Activated T-helper 17 cell treated with anti-CD3 and anti-CD28 coated beads, Interleukin-2, amount 50 U/mL, for 72 hours (primary cell): ENCODE data around the gene TUBA3D. TPM values are rescaled to one million over a fixed set of nuclear protein-coding genes. Genes with fewer than 3 reads are reported as not detected.
"Not testable (repeated sequence)": the region's sequence is repeated elsewhere in the genome, so short reads cannot be mapped to it uniquely, and the experiment has no call there.

Experiments
- ATAC-seq: fragments of 150-1000 bp; cut with Tn5 transposase; replicated peaks from 2 replicates; pipeline ENCODE4 v1.10.0; 2021; ENCODE audit warnings: mild to moderate bottlenecking, moderate library complexity
- H3K27ac Mint-ChIP-seq: one replicate; pipeline ENCODE4 v1.8.0; 2022; ENCODE audit warnings: mixed read lengths
- H3K27me3 Mint-ChIP-seq: one replicate; pipeline ENCODE4 v1.8.0; 2022; ENCODE audit warnings: mixed read lengths
- H3K36me3 Mint-ChIP-seq: one replicate; pipeline ENCODE4 v1.8.0; 2022; ENCODE audit warnings: low read depth, mild to moderate bottlenecking, mixed read lengths
- H3K4me1 Mint-ChIP-seq: one replicate; pipeline ENCODE4 v1.8.0; 2022; ENCODE audit warnings: mixed read lengths
- H3K4me3 Mint-ChIP-seq: one replicate; pipeline ENCODE4 v1.8.0; 2022; ENCODE audit warnings: mild to moderate bottlenecking, mixed read lengths
- H3K9me3 Mint-ChIP-seq: one replicate; pipeline ENCODE4 v1.8.0; 2022; ENCODE audit warnings: mixed read lengths
- total RNA-seq, 2 donors: library from RNA; stranded (reverse); gene quantifications; one replicate each; pipeline ENCODE4 v1.2.3, GENCODE V29; 2022

Gene TUBA3D
- total RNA-seq, 2 donors from 2014 or later, result not detected

DNA sequence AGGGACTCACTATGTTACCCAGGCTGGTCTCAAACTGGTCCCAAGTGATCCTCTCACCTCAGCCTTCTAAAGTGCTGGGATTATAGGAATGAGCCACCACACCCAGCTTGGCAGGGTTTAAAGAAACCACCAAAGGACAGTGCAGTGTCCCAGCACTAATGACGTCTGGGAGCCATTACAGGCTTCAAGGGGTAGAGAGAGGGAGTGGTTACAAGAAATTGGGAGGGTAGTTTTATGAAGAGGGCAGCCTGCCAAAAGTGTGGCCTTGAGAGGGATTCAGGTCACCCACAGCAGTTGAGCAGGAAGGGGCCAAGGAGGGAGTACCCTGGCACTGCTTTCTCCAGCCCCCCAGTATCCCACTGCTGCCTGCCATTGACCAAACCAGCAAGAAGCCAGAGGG lies 1.3 kb downstream of the TUBA3D start:
- H3K36me3 Mint-ChIP-seq, H3K27ac Mint-ChIP-seq, H3K9me3 Mint-ChIP-seq, ATAC-seq, H3K27me3 Mint-ChIP-seq, H3K4me3 Mint-ChIP-seq, H3K4me1 Mint-ChIP-seq: not testable (repeated sequence)

DNA sequence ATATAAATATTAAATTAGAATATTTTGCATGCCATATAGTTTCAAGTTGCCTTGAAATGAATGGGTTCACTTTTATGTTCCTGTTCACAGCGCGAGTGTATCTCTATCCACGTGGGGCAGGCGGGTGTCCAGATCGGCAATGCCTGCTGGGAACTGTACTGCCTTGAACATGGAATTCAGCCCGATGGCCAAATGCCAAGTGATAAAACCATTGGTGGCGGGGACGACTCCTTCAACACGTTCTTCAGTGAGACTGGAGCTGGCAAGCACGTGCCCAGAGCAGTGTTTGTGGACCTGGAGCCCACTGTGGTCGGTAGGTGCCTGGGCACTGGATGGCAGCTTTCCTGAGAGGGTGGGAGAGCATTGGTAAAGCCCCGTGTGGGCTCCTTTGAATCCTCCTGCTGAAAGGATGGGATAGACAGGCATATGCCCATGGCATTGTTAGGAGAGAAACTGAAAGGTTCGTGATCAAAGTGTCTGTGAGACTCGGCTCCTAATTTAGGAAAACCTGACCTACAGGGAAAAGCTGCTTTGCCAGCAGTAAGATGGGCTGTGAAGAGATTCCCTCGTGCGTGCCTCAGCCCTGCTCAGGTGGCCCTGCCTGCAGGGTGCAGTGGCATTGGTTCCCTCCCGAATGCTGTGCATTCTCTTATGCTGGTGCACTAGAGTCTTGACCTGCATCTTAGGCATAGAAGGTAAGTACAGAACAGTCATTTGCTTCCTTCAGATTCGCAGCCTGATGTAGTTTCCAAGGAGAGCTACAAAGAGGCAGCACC lies 2.3 kb downstream of the TUBA3D start:
- not testable (repeated sequence) for H3K27ac Mint-ChIP-seq, H3K27me3 Mint-ChIP-seq, H3K9me3 Mint-ChIP-seq, H3K36me3 Mint-ChIP-seq, H3K4me1 Mint-ChIP-seq, H3K4me3 Mint-ChIP-seq, ATAC-seq

DNA sequence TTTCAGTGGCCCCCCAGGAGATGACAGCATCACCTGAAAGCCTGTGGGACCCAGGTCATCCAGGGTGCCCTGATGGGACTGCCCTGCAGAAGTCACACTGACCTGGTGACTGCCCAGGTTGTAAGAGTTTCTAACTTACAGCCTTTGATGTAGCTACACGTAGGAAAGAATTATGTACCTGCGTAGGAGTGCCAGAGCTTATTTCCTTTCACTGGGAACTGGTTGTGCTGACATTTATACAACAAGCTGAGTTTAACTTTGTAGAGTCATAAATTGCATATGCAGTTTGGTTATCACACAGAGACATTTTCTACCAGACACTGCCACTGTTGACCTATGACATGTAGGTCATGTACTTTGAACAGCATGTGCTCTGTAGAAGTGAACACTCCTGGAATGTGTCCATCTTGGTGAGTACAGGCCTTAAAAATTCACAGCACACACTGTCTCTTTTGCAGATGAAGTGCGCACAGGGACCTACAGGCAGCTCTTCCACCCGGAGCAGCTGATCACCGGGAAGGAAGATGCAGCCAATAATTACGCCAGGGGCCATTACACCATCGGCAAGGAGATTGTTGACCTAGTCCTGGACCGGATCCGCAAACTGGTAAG lies 3.0 kb downstream of the TUBA3D start:
- H3K27ac Mint-ChIP-seq, H3K4me1 Mint-ChIP-seq, H3K27me3 Mint-ChIP-seq, H3K4me3 Mint-ChIP-seq, H3K36me3 Mint-ChIP-seq, H3K9me3 Mint-ChIP-seq: not testable (repeated sequence)
- ATAC-seq, result peak; percentile 12

DNA sequence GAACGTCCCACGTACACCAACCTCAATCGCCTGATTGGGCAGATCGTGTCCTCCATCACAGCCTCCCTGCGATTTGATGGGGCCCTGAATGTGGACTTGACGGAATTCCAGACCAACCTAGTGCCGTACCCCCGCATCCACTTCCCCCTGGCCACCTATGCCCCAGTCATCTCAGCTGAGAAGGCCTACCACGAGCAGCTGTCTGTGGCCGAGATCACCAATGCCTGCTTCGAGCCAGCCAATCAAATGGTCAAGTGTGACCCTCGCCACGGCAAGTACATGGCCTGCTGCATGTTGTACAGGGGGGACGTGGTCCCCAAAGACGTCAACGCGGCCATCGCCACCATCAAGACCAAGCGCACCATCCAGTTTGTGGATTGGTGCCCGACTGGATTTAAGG lies 4.4 kb downstream of the TUBA3D start:
- H3K36me3 Mint-ChIP-seq, H3K9me3 Mint-ChIP-seq, H3K4me1 Mint-ChIP-seq, H3K4me3 Mint-ChIP-seq, H3K27ac Mint-ChIP-seq, ATAC-seq, H3K27me3 Mint-ChIP-seq: not testable (repeated sequence)

DNA sequence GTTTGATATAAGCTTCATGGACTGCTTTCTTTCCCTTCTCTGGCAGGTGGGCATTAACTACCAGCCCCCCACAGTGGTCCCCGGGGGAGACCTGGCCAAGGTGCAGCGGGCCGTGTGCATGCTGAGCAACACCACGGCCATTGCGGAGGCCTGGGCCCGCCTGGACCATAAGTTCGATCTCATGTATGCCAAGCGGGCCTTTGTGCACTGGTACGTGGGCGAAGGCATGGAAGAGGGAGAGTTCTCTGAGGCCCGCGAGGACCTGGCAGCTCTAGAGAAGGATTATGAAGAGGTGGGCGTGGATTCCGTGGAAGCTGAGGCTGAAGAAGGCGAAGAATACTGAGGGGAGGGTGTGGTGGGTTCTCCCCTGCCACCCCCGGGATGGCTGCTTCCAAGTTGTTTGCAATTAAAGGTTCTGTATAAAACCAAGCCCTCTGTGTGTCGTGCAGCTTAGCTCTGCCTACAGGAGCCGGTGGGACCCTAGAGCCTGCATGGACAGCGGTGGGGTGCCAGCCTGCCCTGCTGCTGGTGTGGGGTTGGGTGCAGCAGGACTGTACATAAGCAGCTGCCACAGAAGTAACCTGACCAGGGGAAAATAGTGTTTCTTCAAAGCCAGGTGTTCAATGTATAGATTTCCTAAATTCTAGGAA lies 6.7 kb downstream of the TUBA3D start:
- H3K4me1 Mint-ChIP-seq, H3K27ac Mint-ChIP-seq, ATAC-seq, H3K27me3 Mint-ChIP-seq, H3K4me3 Mint-ChIP-seq, H3K9me3 Mint-ChIP-seq: not testable (repeated sequence)
- peaks cover 21% of the 10 kb centered on the region for H3K36me3 Mint-ChIP-seq

DNA sequence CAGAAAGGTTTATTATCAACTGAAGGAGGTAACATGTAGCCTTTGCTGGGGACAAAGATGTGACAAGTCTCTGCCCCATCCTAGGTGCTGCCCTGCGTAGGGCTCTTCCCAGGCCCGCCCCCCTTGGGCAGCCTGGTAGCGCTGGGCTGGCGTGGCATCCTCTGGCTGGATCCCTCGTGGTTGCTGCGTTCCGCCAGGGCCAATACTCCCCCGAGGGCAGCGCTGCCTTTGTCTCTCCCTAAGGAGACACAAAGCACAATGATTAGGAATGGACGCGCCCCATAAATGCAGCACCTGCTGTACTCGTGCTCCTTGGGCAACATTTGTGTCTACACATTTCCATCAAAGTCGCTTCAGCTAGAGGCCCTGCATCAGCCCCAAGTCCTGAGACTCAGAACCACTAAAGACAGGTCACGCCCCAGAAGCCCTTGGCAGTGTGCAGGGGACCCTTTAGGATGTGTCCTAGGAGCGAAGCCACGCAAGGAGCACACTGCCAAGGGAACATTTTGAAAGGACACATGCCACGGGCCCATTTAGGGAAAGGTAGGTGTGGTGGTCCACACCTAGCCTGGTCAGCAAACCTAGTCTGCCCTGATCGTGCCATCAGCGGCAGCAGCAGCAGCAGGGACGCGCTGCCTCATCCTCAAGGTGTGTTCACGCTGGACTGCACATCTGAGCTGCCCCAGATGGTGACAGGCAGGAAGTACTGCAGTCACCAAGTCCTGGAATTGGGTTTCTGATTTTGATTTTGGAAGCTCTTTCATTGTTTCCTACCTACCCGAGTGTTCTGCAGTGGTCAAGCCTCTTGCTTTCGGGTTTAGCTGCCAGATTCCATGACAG lies 8.3 kb downstream of the TUBA3D start:
- not testable (repeated sequence) for H3K27ac Mint-ChIP-seq, H3K9me3 Mint-ChIP-seq, H3K27me3 Mint-ChIP-seq, H3K4me1 Mint-ChIP-seq, ATAC-seq, H3K4me3 Mint-ChIP-seq
- H3K36me3 Mint-ChIP-seq, result peaks cover 37% of the 10 kb centered on the region

DNA sequence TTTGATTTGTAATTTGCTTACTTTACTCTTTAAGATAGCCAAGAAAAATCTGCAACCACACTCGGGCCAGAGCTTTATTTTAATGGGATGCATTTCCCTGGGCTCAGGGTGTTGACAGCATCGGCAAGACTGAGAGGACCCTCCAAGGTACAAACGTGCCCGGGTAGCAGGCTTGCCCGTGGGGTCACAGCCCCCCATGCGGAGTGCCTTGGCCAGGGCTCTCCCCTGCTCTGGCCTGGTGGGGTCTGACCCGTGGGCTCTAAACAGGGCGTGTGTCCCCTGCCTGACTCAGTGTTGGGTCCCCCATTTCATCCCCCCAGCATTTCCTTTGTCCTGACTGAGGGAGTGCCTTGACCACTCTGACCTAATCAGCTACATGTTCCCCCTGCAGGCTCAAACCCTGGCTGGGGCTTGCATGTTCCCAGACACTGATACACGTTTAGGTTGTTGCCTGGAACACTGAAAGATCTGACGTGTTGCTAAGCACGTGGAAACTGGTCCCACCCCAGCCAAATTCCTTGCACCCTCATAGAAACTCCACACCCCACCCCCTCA lies 9.1 kb downstream of the TUBA3D start:
- not testable (repeated sequence) for H3K4me3 Mint-ChIP-seq, ATAC-seq, H3K27me3 Mint-ChIP-seq, H3K4me1 Mint-ChIP-seq, H3K27ac Mint-ChIP-seq, H3K9me3 Mint-ChIP-seq
- H3K36me3 Mint-ChIP-seq, result peaks cover 40% of the 10 kb centered on the region

DNA sequence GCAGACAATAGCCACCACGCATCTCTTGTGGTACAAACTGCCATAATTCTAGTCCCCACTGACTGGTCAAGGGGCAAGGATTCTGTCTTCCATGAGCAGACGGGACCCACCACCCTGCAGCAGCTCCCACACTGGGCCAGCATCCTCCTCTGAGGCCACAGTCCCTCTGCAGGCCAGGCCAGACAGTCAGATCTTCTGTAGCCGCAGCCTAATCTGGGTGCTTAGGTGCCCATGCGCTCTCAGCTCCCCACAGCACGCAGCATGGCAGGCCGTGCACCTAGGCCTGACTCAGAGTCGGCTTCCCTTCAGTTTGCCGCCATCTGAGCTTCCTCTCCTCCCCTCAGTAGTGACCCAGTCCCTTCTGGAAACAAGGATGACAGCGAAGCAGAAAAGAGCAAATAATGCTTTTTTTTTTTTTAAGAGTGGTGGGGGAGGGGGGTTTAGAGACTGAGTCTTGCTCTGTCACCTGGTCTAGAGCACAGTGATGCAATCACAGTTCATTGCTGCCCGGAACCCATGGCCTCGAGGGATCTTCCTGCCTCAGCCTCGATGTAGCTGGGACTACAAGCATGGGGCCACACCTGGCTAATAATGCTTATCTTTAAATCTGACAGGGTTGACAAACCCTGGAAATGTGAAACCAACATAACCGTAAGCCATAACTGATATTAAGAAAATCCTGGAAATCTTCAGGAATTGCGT lies 10.4 kb downstream of the TUBA3D start:
- peaks cover 54% of the 10 kb centered on the region for H3K36me3 Mint-ChIP-seq

DNA sequence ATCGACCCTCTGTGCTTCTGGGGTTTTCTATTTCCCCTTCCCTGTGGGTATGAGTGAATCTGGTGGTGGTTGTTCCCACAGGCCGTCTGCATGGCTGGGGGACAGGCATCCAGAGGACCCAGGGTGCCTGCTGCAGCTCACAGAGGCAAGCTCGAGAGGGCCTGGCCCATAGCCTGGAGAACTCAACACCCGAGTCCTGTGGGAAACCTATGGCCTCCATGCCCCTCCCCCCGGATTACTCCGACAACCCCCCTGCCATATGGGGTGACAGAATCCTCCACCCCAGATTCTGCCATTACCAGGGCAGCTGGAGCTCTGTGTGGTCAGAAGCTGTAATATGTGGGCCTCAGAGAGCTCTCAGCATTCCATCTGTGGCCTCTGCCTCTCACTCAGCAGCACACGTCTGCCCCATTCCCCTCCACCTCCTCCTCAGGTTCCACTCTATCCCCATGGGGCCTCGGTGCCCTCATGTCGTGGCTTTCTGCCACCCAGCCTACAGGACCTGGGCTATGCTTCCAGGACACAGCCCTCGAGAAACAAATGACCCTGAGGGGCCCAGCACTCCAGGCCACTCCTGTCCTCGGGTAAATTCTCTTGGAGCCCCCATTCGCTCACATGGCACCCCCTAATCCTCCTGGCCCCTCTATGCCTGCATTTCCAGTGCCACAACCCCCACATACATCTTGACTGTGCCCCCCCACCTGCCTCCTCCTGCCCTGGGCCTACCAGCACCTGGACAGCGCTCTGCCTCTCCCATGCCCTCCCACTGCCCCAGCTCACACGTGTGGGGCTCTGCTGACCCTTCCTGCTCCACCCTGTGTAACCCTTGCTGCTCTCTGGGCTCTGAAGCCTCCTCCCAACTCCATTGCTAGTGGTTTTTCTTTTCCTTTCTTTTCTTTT lies 12.6 kb downstream of the TUBA3D start:
- Mint-ChIP-seq H3K36me3 (peaks cover 58% of the 10 kb centered on the region), H3K27ac (peak overlapping the region; percentile 43), H3K27me3 (no peaks in the 10 kb centered on the region), H3K9me3 (no peaks in the 10 kb centered on the region), H3K4me3 (no peak overlapping the region), H3K4me1 (peaks cover 5% of the 10 kb centered on the region)
- ATAC-seq, result no peak

More for the DNA sequence above, 10.4 kb downstream of the TUBA3D start:
- not testable (repeated sequence) for H3K4me3 Mint-ChIP-seq, H3K27me3 Mint-ChIP-seq, H3K4me1 Mint-ChIP-seq, ATAC-seq, H3K27ac Mint-ChIP-seq, H3K9me3 Mint-ChIP-seq

DNA sequence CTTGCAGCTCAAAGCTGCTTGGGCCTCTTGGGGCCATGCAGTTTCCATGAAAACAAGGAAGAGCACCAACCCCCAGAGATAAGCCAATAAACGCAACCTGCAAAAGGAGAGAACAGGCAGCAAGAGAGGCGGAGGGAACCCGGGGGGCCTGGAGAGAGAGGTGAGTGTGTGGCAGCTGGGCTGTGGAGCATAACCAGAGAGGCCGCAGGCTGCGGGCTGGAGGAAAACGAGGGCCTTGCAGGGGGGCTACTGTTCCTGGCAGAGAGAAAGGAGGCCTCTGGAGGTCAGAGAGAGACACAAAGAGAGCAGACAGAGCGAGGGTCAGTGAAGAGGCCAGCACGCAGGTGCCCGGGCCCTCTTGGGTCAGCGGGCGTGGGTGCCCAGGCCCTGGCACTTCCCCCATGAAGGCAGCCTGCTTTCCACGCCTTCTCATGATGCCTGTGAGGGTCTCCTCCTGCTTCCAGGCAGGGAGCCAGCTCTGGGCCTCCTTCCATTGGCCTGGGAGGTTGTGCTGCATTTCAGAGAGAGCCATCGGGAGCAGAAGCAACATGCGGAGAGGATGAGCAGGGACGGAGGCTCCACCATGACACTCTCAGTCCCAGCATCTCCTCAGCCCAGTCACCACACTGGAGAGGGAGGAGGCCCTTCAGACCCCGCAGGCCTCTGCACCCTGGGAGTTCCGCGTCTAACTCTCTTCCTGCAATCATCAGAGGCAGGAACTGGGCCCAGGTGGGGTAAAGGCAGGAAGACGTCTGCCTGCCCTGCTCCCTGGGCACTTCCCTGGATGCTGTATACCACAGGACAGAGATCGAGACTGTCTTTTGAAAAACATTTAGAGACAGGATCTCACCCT lies 14.9 kb downstream of the TUBA3D start:
- H3K27me3 Mint-ChIP-seq, H3K9me3 Mint-ChIP-seq: not testable (repeated sequence)
- Mint-ChIP-seq H3K27ac (peak overlapping the region; percentile 93), H3K4me1 (peaks cover 10% of the 10 kb centered on the region), H3K4me3 (peak overlapping the region; percentile 86), H3K36me3 (peaks cover 59% of the 10 kb centered on the region)
- peak; percentile 8 for ATAC-seq

DNA sequence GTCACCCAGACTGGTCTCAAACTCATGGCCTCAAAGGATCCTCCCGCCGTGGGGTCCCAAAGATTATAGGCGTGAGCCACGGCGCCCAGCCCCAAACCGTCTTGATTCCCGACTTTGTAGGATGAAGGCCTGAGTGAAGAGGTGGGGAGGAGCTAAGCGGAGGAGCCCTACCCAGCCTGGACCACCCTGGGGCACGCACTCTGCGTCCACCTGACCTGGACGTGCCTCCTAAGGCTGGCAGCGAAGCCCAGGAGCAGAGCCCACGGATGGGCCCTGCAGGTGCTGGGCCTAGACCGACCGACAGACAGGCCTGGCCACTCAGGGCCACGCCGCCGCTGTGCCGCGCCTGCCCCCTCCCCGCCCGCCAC lies 15.5 kb downstream of the TUBA3D start:
- H3K9me3 Mint-ChIP-seq, H3K27me3 Mint-ChIP-seq: not testable (repeated sequence)
- Mint-ChIP-seq H3K27ac (peak overlapping the region; percentile 93), H3K36me3 (peaks cover 57% of the 10 kb centered on the region), H3K4me1 (peaks cover 10% of the 10 kb centered on the region), H3K4me3 (peak overlapping the region; percentile 86)
- ATAC-seq, result peak; percentile 18

DNA sequence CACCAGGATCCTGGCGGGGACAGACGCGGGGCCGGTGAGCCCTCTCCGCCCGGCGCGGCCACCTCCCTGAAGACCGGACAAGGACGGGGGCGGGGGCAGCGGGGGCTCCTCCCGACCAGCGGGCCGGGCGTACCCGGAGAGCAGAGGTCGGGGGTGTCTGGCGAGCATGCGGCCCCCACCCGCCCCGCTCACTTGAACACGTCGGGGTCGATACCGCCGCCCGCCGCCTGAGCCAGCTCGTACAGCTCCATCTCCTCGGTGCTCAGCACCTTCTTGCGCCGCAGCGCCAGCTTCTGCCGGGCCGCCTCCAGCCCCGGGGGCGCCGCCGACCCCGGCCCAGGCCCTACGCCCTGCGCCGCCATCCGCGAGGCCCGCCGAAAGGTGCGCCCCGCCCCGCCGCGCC lies 16.1 kb downstream of the TUBA3D start, which contains the start of gene MZT2A:
Gene MZT2A, minus strand, starts transcription at position 383 of the 403 bp plus-strand sequence. Its CDS starts 21 bp downstream, at position 362.
- peak within 1 kb of the TSS; percentile 94 for H3K4me3 Mint-ChIP-seq
- H3K27me3 Mint-ChIP-seq, H3K9me3 Mint-ChIP-seq: not testable (repeated sequence)
- peak; percentile 5 for ATAC-seq
- peaks cover 57% of the 10 kb centered on the region for H3K36me3 Mint-ChIP-seq
- H3K27ac Mint-ChIP-seq, result peak within 1 kb of the TSS; percentile 94
- H3K4me1 Mint-ChIP-seq, result peaks cover 10% of the 10 kb centered on the region
